WTC11 (cell line): Measurements from ENCODE around the gene ERH. TPM values are rescaled to one million over a fixed set of nuclear protein-coding genes. Genes with fewer than 3 reads are reported as not detected.

Source experiments
- ATAC-seq: fragments of 200-7000 bp; cut with Tn5 transposase; 2 replicates; pipeline ENCODE4 v1.10.0; 2021; ENCODE audit warnings: mild to moderate bottlenecking, moderate library complexity
- CTCF ChIA-PET: fragments of 300-600 bp; sonication (Branson Sonifier 250); formaldehyde crosslinking; loops from one replicate; lab custom pipeline; 2021; ENCODE audit warnings: antibody characterized with exemption; lab: Charles Lee
- POLR2A ChIA-PET: fragments of 350-600 bp; sonication (Branson Sonifier 250); formaldehyde crosslinking; loops from one replicate; lab custom pipeline; 2021; ENCODE audit warnings: antibody characterized with exemption; lab: Charles Lee
- DNase-seq: peaks from one replicate; pipeline ENCODE4 v3.0.0; 2021; ENCODE audit warnings: low spot score
- H3K27ac Mint-ChIP-seq: 2 replicates; pipeline ENCODE4 v1.8.0; 2021; ENCODE audit warnings: mixed read lengths
- H3K27me3 Mint-ChIP-seq: 2 replicates; pipeline ENCODE4 v1.8.0; 2021; ENCODE audit warnings: low read depth, mild to moderate bottlenecking, moderate library complexity, mixed read lengths
- H3K36me3 Mint-ChIP-seq: 2 replicates; pipeline ENCODE4 v1.8.0; 2021; ENCODE audit warnings: mixed read lengths
- H3K4me1 Mint-ChIP-seq: 2 replicates; pipeline ENCODE4 v1.8.0; 2022; ENCODE audit warnings: mixed read lengths
- H3K4me3 Mint-ChIP-seq: 2 replicates; pipeline ENCODE4 v1.8.0; 2021; ENCODE audit warnings: mild to moderate bottlenecking, moderate library complexity, mixed read lengths
- H3K9me3 Mint-ChIP-seq: 2 replicates; pipeline ENCODE4 v1.8.0; 2021; ENCODE audit warnings: mixed read lengths
- CBFB ChIP-seq: sonication (generic); formaldehyde crosslinking; IDR thresholded peaks from 2 replicates; pipeline ENCODE4 v1.8.1; 2022; ENCODE audit warnings: mild to moderate bottlenecking, low read depth, missing genetic modification reagents
- CREM ChIP-seq: sonication (generic); formaldehyde crosslinking; IDR thresholded peaks from 2 replicates; pipeline ENCODE4 v1.8.1; 2022; ENCODE audit warnings: mild to moderate bottlenecking, missing genetic modification reagents, moderate library complexity
- HMGA2 ChIP-seq: fragments of 250-450 bp; sonication (Bioruptor Pico); IDR thresholded peaks from 2 replicates; pipeline ENCODE4 v1.4.0; 2021; ENCODE audit warnings: mild to moderate bottlenecking, moderate library complexity
- TEAD4 ChIP-seq: sonication (generic); formaldehyde crosslinking; IDR thresholded peaks from 2 replicates; pipeline ENCODE4 v1.8.0; 2022; ENCODE audit warnings: mild to moderate bottlenecking, missing genetic modification reagents
- ZNF138 ChIP-seq: sonication (generic); formaldehyde crosslinking; conservative IDR thresholded peaks from 2 replicates; pipeline ENCODE4 v1.8.1; 2022; ENCODE audit warnings: mild to moderate bottlenecking, moderate library complexity, missing genetic modification reagents
- ZNF232 ChIP-seq: sonication (generic); formaldehyde crosslinking; IDR thresholded peaks from 2 replicates; pipeline ENCODE4 v1.8.0; 2022; ENCODE audit warnings: mild to moderate bottlenecking, missing genetic modification reagents
- ZNF423 ChIP-seq: fragments of 250-450 bp; sonication (Bioruptor Pico); IDR thresholded peaks from 2 replicates; pipeline ENCODE4 v2.1.2; 2022; ENCODE audit warnings: mild to moderate bottlenecking, moderate library complexity
- total RNA-seq: library from RNA; stranded (reverse); gene quantifications from 3 replicates; pipeline ENCODE4 v1.2.3, GENCODE V29; 2021
- TF ChIP-seq, protein P1 (sequence below): sonication (generic); formaldehyde crosslinking; IDR thresholded peaks from 2 replicates; pipeline ENCODE4 v1.8.1; 2023; ENCODE audit warnings: mild to moderate bottlenecking, moderate library complexity, missing genetic modification reagents
- TF ChIP-seq, protein P2 (sequence below): sonication (generic); formaldehyde crosslinking; IDR thresholded peaks from 2 replicates; pipeline ENCODE4 v1.8.0; 2022; ENCODE audit warnings: missing genetic modification reagents
- TF ChIP-seq, protein P3 (sequence below): fragments of 200-600 bp; IDR thresholded peaks from 2 replicates; pipeline ENCODE4 v1.8.0; 2022; ENCODE audit warnings: antibody characterized with exemption
- TF ChIP-seq, protein P4 (sequence below): sonication (generic); formaldehyde crosslinking; IDR thresholded peaks from 2 replicates; pipeline ENCODE4 v1.8.1; 2023; ENCODE audit warnings: mild to moderate bottlenecking, missing genetic modification reagents, moderate library complexity
- TF ChIP-seq, protein P5 (sequence below): sonication (generic); formaldehyde crosslinking; IDR thresholded peaks from 2 replicates; pipeline ENCODE4 v1.8.0; 2022; ENCODE audit warnings: mild to moderate bottlenecking, missing genetic modification reagents
- TF ChIP-seq, protein P6 (sequence below): sonication (generic); formaldehyde crosslinking; IDR thresholded peaks from 2 replicates; pipeline ENCODE4 v1.8.0; 2023; ENCODE audit warnings: missing genetic modification reagents
- TF ChIP-seq, protein P7 (sequence below): fragments of 250-450 bp; sonication (Bioruptor Pico); conservative IDR thresholded peaks from 2 replicates; pipeline ENCODE4 v1.9.0; 2021; ENCODE audit warnings: mild to moderate bottlenecking

Gene ERH
- total RNA-seq, 1 experiment from 2014 or later: 363 TPM

DNA sequence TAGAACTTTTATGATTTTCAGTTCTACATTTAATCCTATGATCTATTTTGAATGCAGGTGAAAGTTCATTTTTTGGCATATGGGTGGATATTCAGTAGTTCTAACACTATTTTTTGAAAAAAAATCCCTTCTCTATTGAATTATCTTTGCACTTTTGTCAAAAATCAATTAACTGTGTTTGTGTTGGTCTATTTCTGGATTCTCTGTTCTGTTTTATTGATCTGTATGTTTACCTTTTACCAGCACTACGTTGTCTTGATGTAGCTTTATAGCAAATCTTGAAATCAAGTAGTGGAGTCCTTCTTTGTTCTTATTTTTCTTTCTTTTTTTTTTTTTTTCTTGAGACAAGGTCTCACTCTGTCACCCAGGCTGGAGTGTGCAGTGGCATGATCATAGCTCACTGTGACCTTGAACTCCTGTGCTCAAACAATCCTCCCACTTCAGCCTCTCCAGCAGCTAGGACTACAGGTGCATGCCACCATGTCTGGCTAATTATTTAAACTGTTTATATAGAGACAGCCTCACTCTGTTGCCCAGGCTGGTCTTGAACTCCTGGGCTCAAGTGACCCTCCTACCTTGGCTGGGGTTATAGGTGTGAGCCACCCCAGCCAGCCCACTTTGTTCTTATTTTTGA is 32.3 kb upstream of the ERH start:
- H3K27ac Mint-ChIP-seq: no peak overlapping the region
- ATAC-seq (no peak), DNase-seq (no peak)
- ChIA-PET POLR2A (no interaction called here), CTCF (interaction anchor here (0.6 to 1.2 kb wide), 2 partner anchors 10 to 279 kb away, joined by 3 to 4 read pairs; no protein-coding TSS in a partner anchor)
- no peaks in the 10 kb centered on the region for H3K4me1 Mint-ChIP-seq
- TF ChIP-seq HMGA2 (CRISPR knock-in tag): no peak
- no peak for TF ChIP-seq ZNF423
- TF ChIP-seq, protein P1, sequence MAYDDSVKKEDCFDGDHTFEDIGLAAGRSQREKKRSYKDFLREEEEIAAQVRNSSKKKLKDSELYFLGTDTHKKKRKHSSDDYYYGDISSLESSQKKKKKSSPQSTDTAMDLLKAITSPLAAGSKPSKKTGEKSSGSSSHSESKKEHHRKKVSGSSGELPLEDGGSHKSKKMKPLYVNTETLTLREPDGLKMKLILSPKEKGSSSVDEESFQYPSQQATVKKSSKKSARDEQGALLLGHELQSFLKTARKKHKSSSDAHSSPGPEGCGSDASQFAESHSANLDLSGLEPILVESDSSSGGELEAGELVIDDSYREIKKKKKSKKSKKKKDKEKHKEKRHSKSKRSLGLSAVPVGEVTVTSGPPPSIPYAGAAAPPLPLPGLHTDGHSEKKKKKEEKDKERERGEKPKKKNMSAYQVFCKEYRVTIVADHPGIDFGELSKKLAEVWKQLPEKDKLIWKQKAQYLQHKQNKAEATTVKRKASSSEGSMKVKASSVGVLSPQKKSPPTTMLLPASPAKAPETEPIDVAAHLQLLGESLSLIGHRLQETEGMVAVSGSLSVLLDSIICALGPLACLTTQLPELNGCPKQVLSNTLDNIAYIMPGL: no peak
- TF ChIP-seq TEAD4 (CRISPR knock-in tag): no peak
- H3K36me3 Mint-ChIP-seq: peaks cover 12% of the 10 kb centered on the region; the same call in 1 of the 2 replicates
- H3K4me3 Mint-ChIP-seq: no peak overlapping the region
- no peaks in the 10 kb centered on the region for H3K27me3 Mint-ChIP-seq
- no peaks in the 10 kb centered on the region for H3K9me3 Mint-ChIP-seq

DNA sequence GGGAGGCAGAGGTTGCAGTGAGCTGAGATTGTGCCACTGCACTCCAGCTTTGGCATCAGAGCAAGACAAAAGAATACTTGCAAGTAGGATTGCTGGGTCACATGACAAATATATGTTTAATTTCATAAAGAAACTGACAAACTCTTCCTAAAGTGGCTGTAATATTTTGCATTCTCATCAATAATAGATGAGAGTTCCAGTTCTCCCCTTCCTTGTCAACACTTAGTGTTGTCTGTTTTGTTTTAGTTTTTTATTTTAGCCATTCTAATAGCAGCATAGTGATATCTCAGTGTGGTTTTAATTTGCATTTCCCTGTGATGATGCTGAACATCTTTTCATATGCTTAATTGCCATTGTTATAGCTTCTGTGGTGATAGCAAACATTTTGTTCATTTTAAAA is 31.5 kb upstream of the ERH start:
- TF ChIP-seq ZNF138 (CRISPR knock-in tag) (no peak), CBFB (CRISPR knock-in tag) (no peak), ZNF232 (CRISPR knock-in tag) (no peak), CREM (CRISPR knock-in tag) (no peak)
- TF ChIP-seq, protein P2, sequence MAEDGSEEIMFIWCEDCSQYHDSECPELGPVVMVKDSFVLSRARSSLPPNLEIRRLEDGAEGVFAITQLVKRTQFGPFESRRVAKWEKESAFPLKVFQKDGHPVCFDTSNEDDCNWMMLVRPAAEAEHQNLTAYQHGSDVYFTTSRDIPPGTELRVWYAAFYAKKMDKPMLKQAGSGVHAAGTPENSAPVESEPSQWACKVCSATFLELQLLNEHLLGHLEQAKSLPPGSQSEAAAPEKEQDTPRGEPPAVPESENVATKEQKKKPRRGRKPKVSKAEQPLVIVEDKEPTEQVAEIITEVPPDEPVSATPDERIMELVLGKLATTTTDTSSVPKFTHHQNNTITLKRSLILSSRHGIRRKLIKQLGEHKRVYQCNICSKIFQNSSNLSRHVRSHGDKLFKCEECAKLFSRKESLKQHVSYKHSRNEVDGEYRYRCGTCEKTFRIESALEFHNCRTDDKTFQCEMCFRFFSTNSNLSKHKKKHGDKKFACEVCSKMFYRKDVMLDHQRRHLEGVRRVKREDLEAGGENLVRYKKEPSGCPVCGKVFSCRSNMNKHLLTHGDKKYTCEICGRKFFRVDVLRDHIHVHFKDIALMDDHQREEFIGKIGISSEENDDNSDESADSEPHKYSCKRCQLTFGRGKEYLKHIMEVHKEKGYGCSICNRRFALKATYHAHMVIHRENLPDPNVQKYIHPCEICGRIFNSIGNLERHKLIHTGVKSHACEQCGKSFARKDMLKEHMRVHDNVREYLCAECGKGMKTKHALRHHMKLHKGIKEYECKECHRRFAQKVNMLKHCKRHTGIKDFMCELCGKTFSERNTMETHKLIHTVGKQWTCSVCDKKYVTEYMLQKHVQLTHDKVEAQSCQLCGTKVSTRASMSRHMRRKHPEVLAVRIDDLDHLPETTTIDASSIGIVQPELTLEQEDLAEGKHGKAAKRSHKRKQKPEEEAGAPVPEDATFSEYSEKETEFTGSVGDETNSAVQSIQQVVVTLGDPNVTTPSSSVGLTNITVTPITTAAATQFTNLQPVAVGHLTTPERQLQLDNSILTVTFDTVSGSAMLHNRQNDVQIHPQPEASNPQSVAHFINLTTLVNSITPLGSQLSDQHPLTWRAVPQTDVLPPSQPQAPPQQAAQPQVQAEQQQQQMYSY (CRISPR knock-in tag): no peak
- TF ChIP-seq, protein P3, sequence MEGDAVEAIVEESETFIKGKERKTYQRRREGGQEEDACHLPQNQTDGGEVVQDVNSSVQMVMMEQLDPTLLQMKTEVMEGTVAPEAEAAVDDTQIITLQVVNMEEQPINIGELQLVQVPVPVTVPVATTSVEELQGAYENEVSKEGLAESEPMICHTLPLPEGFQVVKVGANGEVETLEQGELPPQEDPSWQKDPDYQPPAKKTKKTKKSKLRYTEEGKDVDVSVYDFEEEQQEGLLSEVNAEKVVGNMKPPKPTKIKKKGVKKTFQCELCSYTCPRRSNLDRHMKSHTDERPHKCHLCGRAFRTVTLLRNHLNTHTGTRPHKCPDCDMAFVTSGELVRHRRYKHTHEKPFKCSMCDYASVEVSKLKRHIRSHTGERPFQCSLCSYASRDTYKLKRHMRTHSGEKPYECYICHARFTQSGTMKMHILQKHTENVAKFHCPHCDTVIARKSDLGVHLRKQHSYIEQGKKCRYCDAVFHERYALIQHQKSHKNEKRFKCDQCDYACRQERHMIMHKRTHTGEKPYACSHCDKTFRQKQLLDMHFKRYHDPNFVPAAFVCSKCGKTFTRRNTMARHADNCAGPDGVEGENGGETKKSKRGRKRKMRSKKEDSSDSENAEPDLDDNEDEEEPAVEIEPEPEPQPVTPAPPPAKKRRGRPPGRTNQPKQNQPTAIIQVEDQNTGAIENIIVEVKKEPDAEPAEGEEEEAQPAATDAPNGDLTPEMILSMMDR: no peak
- TF ChIP-seq, protein P4, sequence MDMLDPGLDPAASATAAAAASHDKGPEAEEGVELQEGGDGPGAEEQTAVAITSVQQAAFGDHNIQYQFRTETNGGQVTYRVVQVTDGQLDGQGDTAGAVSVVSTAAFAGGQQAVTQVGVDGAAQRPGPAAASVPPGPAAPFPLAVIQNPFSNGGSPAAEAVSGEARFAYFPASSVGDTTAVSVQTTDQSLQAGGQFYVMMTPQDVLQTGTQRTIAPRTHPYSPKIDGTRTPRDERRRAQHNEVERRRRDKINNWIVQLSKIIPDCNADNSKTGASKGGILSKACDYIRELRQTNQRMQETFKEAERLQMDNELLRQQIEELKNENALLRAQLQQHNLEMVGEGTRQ (CRISPR knock-in tag): no peak
- TF ChIP-seq, protein P1: no peak
- TF ChIP-seq, protein P5, sequence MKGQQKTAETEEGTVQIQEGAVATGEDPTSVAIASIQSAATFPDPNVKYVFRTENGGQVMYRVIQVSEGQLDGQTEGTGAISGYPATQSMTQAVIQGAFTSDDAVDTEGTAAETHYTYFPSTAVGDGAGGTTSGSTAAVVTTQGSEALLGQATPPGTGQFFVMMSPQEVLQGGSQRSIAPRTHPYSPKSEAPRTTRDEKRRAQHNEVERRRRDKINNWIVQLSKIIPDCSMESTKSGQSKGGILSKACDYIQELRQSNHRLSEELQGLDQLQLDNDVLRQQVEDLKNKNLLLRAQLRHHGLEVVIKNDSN (CRISPR knock-in tag): no peak
- TF ChIP-seq, protein P6, sequence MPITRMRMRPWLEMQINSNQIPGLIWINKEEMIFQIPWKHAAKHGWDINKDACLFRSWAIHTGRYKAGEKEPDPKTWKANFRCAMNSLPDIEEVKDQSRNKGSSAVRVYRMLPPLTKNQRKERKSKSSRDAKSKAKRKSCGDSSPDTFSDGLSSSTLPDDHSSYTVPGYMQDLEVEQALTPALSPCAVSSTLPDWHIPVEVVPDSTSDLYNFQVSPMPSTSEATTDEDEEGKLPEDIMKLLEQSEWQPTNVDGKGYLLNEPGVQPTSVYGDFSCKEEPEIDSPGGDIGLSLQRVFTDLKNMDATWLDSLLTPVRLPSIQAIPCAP (CRISPR knock-in tag): no peak
- TF ChIP-seq, protein P7, sequence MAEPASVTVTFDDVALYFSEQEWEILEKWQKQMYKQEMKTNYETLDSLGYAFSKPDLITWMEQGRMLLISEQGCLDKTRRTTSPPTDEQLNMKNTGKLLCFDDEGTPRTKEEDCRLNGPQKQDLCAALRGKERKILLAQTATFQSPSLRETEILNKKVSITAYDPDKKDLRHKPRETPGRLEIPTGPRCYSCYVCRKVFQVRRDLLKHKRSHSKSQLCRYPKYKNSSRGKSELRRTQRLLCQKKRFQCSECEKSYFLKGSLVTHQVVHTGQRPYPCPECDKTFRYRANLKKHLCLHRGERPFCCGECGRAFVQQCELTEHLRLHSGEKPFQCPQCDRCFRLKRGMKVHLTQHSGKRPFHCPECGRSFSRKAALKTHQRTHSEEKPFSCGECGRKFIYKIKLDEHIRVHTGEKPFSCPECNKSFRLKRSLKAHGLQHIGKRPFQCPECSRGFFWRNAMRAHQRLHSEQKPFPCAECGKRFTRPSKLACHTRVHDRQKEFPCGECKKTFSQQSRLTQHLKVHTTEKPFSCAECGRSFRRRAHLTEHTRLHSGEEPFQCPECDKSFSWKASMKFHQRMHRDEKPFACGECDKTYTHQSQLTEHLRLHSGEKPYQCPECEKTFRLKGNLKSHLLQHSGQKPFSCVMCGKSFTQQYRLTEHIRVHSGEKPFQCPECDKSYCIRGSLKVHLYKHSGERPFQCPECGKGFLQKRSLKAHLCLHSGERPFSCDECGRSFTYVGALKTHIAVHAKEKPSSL (CRISPR knock-in tag): no peak
- TF ChIP-seq, all 79 proteins: peak for 0
- no peaks in the 10 kb centered on the region for H3K27me3 Mint-ChIP-seq
- no peak for ATAC-seq
- ChIA-PET POLR2A (no interaction called here), CTCF (interaction anchor here (1.2 kb wide), 1 partner anchor 278 kb away, joined by 3 read pairs; no protein-coding TSS in a partner anchor)
- H3K36me3 Mint-ChIP-seq: peaks cover 15% of the 10 kb centered on the region
- no peaks in the 10 kb centered on the region for H3K9me3 Mint-ChIP-seq
- H3K27ac Mint-ChIP-seq: no peak overlapping the region
- H3K4me3 Mint-ChIP-seq: no peak overlapping the region
- H3K4me1 Mint-ChIP-seq: no peaks in the 10 kb centered on the region
- DNase-seq: no peak
